NCI-H524 treated with DMSO at 0.1 percent for 48 hours (cell line): ENCODE data around the gene ZC3H7A.
A peak's percentile ranks its signal among the peaks of the same experiment; 100 is the strongest.

ENCODE experiments used
- DNase-seq: peaks from one replicate; lab custom pipeline; 2025; lab: John Stamatoyannopoulos, UW

The ZC3H7A gene

GRCh38 chr16:11737713-11738112, 59.3 kb downstream of the ZC3H7A start:
- DNase-seq, result no peak

- DNase-seq, result no peak
Measured at GRCh38 chr16:11736903-11737302, 60.2 kb downstream of the ZC3H7A start.

DNA sequence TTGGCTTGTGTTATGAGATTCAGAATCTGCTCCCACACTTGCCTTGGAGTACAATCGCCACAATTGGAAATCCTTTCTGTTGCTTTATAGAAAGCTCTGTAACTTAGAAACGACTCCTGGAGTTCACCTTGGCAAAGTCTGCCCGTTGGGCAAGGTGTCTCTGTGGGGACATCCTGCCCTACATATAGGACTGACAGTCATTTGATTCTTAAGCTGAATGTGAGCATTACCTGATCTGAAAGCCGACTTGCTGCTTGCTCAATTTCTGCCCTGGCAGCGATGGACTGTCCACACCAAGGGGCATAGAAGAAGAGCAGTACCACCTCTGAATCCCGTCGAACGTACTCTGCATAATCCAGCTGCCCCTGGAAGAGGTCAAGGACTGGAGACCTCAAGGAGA, 61.3 kb downstream of the ZC3H7A start:
- DNase-seq, result no peak

DNA sequence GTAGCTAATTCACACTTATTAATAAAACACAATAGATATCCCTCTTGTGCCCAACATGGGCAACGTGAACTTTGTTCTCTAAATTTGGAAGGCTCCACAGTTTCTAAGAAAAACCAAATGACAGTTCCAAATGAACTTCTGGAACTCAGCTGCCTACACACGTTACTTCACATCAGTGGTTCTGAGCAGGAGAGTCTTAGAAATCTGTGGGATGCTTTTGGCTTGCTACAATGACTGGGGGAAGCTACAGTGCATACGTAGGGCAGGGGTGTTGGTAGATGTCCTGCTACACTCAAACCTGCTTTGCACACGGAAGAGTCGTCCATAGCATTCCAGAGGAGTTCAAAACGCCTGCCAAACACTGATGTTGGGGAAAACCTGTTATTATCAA, 62.4 kb downstream of the ZC3H7A start:
- DNase-seq, result no peak

GRCh38 chr16:11734025-11734652, 62.9 kb downstream of the ZC3H7A start:
- DNase-seq, result no peak

DNA sequence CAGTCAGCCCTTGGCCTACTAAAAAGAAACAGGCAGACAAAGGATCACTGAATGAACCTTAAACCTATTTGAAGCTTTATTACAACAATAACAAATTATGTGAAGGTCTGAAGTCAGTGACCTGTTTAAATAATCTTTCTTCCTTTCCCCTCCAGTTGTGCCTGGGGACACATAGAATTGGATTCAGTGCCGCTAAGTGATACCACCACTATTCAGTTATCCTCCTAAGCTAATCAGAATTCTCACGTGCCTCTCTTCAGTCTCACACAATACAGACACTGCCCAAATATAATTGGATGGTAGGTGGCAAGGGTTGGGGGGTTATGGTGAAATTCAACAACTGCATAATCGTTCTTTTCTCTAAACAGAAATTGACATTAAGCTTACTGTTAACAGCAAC, 65.8 kb downstream of the ZC3H7A start:
- DNase-seq, result no peak

DNA sequence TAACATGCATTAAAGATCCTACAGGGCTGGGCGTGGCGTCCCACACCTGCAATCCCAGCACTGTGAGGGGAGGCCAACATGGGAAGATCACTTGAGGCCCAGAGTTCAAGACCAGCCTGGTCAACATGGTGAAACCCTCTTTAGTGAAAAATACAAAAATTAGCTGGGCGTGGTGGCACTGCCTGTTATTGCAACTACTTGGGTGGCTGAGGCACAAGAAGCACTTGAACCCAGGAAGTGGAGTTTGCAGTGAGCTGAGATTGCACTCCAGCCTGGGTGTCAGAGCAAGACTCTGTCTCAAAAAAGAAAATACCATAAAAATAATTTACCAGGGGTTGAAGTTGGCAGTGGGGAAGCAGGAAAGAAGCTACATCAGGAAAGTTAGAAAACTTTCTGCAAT, 67.3 kb downstream of the ZC3H7A start:
- DNase-seq, result no peak

DNA sequence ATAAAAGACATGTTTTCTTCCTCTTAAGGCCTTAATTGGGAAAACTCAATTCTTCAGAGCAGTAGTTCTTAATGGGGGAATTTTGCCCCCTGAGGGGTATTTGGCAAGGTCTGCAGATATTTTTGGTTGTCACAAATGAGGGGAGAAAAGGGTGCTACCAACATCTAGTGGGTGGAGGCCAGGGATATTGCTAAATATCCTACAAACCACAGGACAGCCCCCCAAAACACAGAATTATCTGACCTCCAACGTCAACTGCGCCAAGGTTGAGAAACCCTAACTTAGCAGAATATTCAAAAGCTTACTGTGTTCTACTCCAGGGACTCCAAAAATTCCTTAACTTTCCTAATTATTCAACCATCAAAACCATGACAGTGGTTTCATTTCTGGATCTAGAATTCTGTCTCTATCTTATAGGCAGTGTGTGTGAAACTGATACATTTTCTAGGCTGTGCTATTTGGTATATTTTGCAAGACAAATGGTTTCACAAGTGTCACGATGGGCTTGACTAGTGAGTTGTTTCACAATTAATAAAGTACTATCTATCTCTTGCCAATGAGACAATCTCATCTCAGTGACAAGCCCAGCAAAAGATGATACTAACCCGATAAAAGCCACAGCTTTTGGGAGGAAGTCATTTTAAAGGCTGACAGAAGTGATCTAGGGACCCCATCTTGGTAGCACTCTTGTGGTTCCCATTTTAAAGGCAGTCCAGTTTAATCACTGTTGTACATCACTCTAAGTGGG, 69.1 kb downstream of the ZC3H7A start:
- no peak for DNase-seq

DNA sequence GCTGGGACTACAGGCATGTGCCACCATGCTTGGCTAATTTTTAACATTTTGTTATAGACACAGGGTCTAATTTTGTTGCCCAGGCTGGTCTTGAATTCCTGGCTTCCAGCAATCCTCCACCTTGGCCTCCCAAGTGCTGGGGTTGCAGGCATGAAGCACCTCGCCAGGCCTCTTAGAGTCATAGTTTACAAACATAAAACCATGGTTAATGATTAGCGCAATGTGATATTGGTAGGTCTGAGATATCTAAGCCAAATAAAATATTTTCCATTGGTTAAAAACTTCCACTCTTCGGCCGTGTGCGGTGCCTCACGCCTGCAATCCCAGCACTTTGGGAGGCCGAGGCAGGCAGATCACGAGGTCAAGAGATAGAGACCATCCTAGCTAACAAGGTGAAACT, 71.0 kb downstream of the ZC3H7A start:
- no peak for DNase-seq

DNA sequence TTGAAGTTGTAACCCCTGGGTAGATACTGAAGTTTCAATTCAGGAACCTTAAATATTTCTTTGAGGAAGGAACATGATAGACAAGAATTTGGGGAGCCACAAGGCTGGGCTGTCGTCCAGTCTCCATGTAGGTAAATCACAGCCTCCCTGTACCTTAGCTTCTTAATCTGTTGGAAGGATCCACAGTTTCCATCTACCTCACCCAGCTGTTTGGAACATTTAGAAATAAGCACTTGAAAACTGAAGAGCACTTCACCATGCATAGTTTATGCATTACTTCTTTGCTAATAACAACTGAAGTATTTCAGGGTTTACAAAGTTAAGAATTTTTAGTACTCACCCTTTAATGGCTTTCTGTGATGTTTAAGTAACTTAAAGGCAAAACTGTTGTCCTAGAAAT, 71.6 kb downstream of the ZC3H7A start:
- peak; percentile 11 for DNase-seq

GRCh38 chr16:11722468-11722808, 74.6 kb downstream of the ZC3H7A start:
- DNase-seq, result no peak

DNA sequence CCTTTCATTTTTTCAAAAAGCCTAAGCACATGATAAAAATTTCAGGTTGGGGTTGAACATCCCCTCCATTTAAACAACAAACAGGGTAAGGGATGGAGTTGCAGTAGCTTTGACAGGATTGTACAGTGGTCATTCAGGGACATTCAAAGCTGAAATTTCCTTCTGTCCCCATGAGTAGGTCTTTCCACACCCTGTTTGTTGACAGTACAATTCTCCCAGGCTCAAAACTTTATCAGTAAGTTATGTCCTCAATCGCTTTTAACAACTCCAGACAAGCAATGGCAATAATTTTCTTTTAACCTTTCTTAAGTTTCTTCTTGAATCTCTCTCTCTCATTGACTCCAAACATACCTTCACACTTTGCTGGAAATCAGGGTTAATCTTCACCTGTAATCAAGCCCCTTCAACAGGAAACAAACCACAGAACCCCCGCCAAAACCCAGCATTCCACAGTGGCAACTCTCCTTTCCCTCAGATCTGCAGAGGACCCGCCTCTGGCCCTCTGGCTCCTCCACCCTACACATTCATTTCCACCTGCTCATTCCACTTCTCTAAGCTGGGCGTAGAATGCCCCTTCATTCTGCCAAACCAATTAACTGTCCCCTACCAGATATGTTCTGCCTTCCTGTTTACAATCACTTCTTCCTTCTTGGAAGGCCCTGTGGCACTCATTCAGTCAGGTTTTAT, 75.1 kb downstream of the ZC3H7A start:
- no peak for DNase-seq

DNA sequence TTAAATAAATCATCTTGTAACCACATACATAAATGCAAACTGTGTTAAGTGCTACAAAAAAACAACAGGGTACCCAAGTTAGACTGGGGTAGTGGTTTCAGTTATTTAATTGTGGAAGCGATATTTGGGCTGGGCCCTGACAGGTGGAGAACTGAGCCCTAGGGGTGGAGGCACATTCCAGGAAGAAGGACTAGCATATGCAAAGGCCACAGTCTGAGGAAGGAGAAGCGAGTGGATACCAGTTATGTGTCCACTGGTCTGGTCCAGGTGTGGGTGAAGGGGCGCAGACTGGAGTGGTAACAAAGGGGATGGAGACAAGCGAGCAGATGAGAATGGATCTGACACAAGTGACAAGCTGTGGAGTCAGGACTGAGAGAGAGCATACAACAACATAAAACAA, 77.3 kb downstream of the ZC3H7A start:
- no peak for DNase-seq

GRCh38 chr16:11719171-11719570, 77.9 kb downstream of the ZC3H7A start:
- DNase-seq, result no peak

DNA sequence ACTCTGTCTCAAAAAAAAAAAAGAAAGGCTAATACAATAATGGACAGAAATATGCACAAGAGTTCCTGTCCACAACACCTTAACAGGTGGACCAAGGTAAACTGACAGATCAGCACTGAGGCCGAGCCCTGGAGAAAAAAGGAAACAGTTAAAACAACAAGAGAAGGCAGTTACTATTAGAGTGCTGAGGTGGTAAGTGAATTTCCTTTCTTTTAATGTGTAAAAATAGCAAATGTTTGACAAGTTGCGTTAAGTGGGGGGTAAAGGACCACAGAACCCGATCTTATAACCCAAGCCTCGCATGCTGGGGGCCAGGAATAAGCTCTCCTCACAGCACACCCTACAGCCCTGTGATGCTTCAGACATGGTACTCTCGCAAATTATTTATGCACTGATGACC, 79.2 kb downstream of the ZC3H7A start:
- DNase-seq, result no peak

GRCh38 chr16:11716336-11716735, 80.7 kb downstream of the ZC3H7A start:
- no peak for DNase-seq

DNA sequence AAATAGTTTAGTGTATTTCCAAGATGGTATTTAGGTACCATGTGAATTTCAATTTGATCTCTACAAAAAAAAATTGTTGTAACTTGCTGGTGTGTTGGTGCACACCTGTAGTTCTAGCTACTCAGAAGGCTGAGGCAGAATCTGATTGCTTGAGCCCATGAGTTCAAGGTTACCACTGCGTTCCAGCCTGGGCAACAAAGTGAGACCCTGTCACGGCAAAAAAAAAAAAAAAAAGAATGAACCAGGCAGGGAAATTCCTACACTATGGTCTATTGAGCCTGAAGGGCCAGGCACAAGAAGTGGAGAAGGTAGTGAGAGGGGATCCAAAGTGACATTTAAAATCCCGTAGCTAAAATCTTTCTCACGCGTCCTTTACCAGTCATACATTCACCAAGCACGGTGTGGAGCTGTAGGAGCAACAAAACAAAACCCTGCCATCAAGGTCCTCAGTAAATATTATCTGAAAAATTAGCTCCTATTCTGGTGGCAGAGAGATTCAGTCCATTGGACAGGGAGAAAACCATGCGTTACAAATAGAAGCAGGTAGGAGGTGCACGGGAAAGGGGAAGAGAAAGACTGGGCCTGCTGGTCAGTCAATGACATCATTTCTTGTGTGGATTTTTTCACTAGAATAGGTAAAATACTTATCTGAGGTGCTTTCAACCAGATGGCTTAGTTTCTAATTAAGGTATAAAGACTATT, 81.7 kb downstream of the ZC3H7A start:
- DNase-seq, result no peak

DNA sequence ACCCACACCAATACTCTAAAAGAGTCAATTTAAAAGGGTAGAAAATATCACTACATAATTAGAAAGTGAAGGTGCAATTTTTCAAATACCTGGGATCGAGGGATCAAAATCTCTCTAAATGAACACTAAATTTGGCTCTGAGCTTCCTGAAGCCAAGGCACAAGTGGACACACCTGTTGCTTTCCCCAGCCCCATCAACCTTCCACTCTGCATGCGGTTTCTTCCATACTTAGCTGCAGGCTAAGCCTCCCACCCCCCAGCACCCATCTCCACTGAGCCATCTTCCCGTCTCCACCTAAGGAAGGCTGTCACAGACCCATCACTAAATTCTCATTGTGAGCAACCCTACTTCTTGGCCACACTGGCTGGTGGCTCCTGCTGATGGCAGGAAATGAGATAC, 84.9 kb downstream of the ZC3H7A start:
- DNase-seq, result no peak

DNA sequence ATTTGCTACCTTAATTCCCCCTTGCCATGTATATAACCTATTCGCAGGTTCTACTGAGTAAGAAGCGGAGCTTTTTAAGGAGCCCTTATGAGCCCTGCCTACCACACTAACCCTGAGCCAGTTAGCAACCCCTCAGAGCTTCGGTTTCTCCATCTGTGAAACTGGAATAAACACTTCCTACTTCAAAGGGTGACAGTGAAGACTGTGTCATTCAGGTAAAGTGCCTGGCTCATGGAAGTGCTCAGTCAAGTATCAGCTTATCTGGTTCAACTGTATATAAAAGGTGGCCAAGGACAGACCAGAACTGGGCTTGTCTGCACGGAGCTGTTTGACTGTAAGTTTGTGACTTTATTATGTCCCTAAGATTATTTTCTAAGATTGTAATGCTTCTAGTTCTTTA, 85.4 kb downstream of the ZC3H7A start:
- DNase-seq, result no peak

DNA sequence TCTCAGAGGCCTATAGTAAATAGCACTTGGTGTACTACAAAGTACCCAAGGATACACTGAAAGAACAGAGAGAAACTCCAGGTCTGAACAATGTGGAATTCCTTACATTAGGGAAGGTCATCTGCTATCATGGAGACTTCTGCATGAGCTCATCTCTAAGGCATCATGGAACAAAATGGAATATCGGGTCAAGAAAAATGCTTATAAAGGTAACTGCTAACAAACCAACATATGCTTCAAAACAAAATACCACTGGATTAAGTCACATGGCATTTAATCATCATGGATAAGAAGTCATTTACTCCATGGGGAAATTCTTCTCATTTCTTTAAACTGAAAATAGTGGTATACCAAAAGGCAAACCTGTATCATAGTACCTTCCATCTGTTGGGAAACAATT, 88.6 kb downstream of the ZC3H7A start:
- DNase-seq, result no peak

- no peak for DNase-seq
Measured at GRCh38 chr16:11707679-11708197, 89.3 kb downstream of the ZC3H7A start.

DNA sequence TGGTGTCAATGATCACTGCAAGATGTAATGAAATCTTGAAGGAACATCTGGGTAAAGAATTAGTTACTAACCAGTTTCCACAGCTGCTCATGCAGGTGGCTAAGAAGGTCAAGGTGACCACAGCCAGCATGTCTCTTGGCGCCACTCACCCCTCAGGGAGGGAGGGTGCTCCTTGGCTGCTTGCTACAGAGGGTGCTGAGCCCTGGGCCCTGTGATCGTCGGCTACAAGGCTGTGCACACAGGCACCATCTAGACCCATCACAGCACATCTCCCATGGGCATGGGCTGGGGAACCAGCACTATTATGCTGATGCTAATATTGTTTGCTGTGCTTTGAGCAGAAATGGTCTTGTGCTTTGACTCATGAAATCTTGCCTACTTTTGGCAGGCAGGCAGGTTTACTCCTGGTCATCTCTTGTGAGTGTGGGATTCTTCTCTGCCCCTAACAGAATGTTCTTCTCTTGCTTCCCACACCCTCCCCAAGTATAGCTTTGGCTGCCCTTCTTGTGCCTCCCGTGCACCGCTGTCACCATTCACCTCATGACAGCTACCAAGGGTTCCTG, 90.8 kb downstream of the ZC3H7A start:
- DNase-seq, result no peak
